Psoas muscle (tissue), 8 donors: Measurements from ENCODE around the gene PHF19. TPM values are rescaled to one million over a fixed set of nuclear protein-coding genes. Genes with fewer than 3 reads are reported as not detected.
A peak's percentile ranks its signal among the peaks of the same experiment; 100 is the strongest.

Source experiments
- ATAC-seq, 4 donors: fragments of 200-7000 bp; cut with Tn5 transposase; one replicate each; pipeline ENCODE4 v1.9.1; 2020; ENCODE audit warnings: moderate library complexity in 3 of 4, mild to moderate bottlenecking in 2 of 4
- DNase-seq, 2 donors: peaks; one replicate each; pipeline ENCODE4 v3.0.0-alpha.2; 2020
- H3K27ac ChIP-seq: fragments of 200-600 bp; one replicate; pipeline ENCODE4 v1.8.0; 2022
- H3K27me3 ChIP-seq, 3 donors: fragments of 200-600 bp in 1 of 3; one replicate each; pipeline versions ENCODE4 v1.6.1 to v1.8.0; 2013 to 2022; ENCODE audit warnings: low read length in 2 of 3, mild to moderate bottlenecking in 2 of 3, moderate library complexity in 1 of 3; ENCODE audit not compliant: insufficient read depth in 3 of 3
- H3K36me3 ChIP-seq, 2 donors: fragments of 200-600 bp in 1 of 2; one replicate each; pipeline versions ENCODE4 v1.6.1 to v1.8.0; 2013 to 2022; ENCODE audit warnings: low read depth in 1 of 2, mild to moderate bottlenecking in 1 of 2, moderate library complexity in 1 of 2; ENCODE audit not compliant: insufficient read depth in 1 of 2
- H3K4me1 ChIP-seq: fragments of 200-600 bp; one replicate; pipeline ENCODE4 v1.8.0; 2022
- H3K4me3 ChIP-seq: fragments of 200-600 bp; one replicate; pipeline ENCODE4 v1.8.0; 2022; ENCODE audit warnings: mild to moderate bottlenecking
- H3K9me3 ChIP-seq: fragments of 200-600 bp; one replicate; pipeline ENCODE4 v1.8.0; 2022
- WGBS, 3 donors: extraction: QIAGEN DNeasy Blood & Tissue Kit; methylation state at CpG; one replicate each; pipeline versions ENCODE4 v1.1.6 to v1.1.7; 2013; 5-methylcytosine and 5-hydroxymethylcytosine counted together
- intact Hi-C, 2 donors: fragments of 100-400 bp; cut with DNase I; formaldehyde crosslinking; loops; one replicate each; pipeline versions ENCODE4 v1.11.0 to v1.14.2; 2022
- polyA plus RNA-seq, 3 donors: library from polyadenylated mRNA; stranded (reverse); fragments of 200-250 nt; gene quantifications; one replicate each; pipeline ENCODE4 v1.2.3, GENCODE V29; 2013
- total RNA-seq, 4 donors: library from RNA; stranded (reverse); fragmentation: NEBNext Ultra II Directional in 2 of 4; extraction: Animal tissue kit (Norgen Biotek cat#: 25700) in 2 of 4; gene quantifications; one replicate each; pipeline versions ENCODE4 v1.2.1 to v1.2.4, GENCODE V29; 2021 to 2023
- TF ChIP-seq, protein P1 (sequence below): fragments of 200-600 bp; IDR thresholded peaks from one replicate; pipeline ENCODE4 v1.8.0; 2022; ENCODE audit warnings: antibody characterized with exemption
- donor health status: healthy with polysubstance abuse.
- donor health status: DM: no; HTN: no; CAD: no; lungs with moderate emphysema.
- donor health status: Bipolar disorder and iron deficiency.
- donor health status: healthy.
- donor health status: DM: yes; HTN: yes; CAD: no.
- donor health status: DM: no; HTN: no; CAD: no.
- donor health status: DM: no; HTN: no; CAD: no.
- donor health status: DM: yes; HTN: yes; CAD: no.

Gene PHF19
- total and polyA plus RNA-seq, 7 donors = 6.8 to 14.8 (median 10.1) TPM

DNA sequence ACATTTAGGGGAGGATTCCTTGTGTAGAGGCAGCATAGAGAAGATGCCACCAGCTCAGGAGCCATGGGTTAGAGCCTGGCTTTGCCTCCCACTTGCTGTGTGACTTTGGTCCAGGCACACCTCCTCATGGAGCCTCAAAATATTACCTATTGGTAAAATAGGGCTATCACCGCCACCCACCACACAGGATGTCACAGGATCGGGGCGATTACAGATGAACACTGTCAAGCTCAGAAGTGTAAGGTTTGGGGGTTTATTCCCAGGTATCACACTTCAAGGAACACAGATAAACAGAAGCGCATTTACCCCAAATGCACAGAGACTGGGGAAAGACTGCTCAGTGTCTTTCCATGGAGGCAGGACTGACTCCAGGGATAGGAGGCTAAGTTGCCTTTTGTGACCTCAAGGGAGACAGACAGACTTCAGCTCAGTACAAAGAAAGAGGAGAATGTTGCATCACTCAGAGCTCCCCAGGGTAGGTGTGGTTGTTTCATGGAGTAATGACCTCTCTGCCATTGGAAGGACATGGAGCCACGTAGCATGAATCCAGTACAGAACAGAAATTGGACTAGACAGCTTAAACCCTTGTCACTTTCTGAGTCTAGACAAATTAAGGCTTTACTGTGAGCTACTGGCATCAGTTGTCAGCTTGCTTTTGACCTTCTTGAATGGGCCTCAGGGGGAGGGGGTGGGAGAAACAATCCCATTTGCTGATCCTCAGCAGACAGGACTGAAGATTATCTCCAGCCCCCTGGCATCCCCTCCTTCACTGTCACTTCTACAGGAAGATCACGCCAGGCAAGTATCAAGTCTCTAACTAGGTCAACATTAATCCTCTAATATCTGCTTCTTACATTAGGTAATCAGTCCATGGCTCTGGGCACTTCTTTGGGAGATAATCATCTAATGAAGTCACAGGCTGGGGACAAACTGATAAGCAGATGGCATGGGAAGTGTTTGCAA lies 43.1 kb upstream of the PHF19 start:
- Histone ChIP-seq H3K27ac (no peak overlapping the region), H3K4me1 (peaks cover 2% of the 10 kb centered on the region), H3K4me3 (no peak overlapping the region), H3K27me3 (no peaks in the 10 kb centered on the region), H3K36me3 (peaks cover 0 to 11% of the 10 kb centered on the region in 2 donors), H3K9me3 (no peaks in the 10 kb centered on the region)
- intact Hi-C loops = loop anchor here in 1 of 2 donors (5.0 kb wide), 1 partner anchor 48 kb away; no protein-coding TSS in a partner anchor
- DNase-seq = no peak
- TF ChIP-seq, protein P1, sequence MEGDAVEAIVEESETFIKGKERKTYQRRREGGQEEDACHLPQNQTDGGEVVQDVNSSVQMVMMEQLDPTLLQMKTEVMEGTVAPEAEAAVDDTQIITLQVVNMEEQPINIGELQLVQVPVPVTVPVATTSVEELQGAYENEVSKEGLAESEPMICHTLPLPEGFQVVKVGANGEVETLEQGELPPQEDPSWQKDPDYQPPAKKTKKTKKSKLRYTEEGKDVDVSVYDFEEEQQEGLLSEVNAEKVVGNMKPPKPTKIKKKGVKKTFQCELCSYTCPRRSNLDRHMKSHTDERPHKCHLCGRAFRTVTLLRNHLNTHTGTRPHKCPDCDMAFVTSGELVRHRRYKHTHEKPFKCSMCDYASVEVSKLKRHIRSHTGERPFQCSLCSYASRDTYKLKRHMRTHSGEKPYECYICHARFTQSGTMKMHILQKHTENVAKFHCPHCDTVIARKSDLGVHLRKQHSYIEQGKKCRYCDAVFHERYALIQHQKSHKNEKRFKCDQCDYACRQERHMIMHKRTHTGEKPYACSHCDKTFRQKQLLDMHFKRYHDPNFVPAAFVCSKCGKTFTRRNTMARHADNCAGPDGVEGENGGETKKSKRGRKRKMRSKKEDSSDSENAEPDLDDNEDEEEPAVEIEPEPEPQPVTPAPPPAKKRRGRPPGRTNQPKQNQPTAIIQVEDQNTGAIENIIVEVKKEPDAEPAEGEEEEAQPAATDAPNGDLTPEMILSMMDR = no peak
- ATAC-seq = peak in 3 of 4 donors; percentile 57 to 78 (median 57)
- 83 to 91% (median 89%) methylated on average over 6 of the region's 6 CpGs for whole genome bisulfite sequencing, 3 donors

DNA sequence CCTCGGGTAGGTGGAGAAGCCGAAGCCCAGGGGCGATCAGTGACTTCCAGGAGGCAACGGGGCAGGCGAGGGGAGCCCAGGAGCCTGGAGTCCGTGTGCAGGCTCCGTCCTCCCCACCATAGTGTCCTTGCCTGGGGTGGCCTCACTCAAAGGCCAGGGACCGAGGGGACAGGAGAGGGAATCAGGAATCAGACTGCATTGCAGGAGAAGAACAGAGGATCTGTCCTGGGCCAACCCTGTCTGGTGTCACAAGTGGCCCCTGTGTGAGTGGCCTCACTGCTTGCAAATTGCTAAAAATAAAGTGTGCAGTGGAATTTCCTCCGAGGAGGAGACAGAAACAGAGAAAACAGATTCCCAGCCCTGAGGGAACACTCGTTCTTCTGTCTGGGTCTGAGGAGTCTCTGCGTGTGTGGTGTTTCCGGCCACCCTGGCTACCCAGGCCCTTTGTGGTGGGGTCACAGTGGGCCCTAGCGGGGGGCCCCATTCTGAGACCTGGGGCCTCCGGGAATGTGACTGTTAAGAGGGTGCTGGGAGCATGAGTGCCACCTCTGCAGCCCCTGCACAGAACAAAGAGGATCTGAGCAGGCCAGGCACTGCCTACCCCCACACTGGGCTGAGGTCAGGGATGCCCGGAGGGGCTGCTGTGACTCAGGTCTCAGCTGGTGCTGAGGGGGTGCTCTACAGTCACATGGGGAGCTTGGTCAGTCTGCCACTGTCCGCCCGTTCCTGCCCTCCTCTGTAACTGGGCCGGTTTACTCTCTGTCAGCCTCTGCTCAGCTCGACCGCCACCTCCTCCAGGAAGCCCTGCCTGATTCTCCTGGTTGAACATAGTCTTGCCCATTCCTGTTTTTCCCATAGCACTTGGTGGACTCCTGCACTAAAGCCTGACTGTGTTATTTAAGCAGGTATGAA lies 42.2 kb upstream of the PHF19 start:
- Histone ChIP-seq H3K4me1 (peaks cover 2% of the 10 kb centered on the region), H3K27me3 (no peaks in the 10 kb centered on the region), H3K36me3 (peaks cover 0 to 11% of the 10 kb centered on the region in 2 donors), H3K4me3 (no peak overlapping the region), H3K9me3 (no peaks in the 10 kb centered on the region), H3K27ac (no peak overlapping the region)
- no peak for DNase-seq
- TF ChIP-seq, protein P1 = no peak
- intact Hi-C loops = no loop called here
- peak in 1 of 4 donors; percentile 26 for ATAC-seq
- 70 to 83% (median 80%) methylated on average over 20 of the region's 20 CpGs for WGBS, 3 donors

DNA sequence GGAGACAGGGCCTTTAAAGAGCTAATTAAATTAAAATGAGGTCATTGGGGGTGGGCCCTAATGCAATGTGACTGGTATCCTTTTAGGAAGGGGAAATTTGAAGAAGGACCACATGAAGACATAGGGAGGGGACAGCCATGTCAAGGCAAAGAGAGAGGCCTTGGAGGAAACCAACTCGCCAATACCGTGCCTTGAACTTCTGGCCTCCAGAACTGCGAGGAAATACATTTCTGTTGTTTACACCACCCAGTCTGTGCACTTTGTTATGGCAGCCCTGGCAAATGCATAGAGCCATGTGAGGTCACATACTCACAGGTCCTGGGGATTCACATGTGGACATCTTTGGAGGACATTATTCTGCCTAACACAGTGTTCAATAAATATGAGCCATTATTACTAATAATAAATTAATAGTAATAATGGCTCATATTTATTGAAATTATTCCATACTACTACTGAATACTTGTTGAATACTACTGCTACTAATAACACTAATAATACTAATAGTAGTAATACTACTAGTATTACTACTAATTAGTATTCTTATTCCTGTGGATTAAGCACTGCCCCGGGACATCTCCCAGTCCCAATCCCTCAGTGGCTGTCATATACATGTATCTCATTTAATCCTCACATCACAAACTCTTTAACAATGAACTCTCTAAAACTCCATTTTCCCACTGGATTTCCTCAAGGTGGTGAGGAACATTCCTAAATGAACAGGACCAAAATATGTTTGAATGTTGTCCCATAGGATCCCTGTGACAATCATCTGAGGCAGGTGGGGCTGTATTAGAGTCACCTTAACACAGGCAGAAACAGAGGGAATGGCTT lies 41.2 kb upstream of the PHF19 start:
- intact Hi-C loops = no loop called here
- no peak for ATAC-seq

More for the DNA sequence above, 41.2 kb upstream of the PHF19 start:
- Histone ChIP-seq H3K36me3 (peaks cover 0 to 8% of the 10 kb centered on the region in 2 donors), H3K4me1 (peaks cover 2% of the 10 kb centered on the region), H3K9me3 (no peaks in the 10 kb centered on the region), H3K27me3 (no peaks in the 10 kb centered on the region), H3K4me3 (no peak overlapping the region), H3K27ac (no peak overlapping the region)
- no peak for DNase-seq
- WGBS, 3 donors = 96 to 98% (median 96%) methylated on average over 4 of the region's 4 CpGs
- TF ChIP-seq, protein P1 = no peak
